PC-9 (cell line): ENCODE measurements around the gene LILRB4. TPM values are rescaled to one million over a fixed set of nuclear protein-coding genes. Genes with fewer than 3 reads are reported as not detected.

ENCODE experiments used
- BruUV-seq: library from RNA; stranded (reverse); fragments of 400-500 nt; replicated peaks from 2 replicates; lab custom pipeline; 2021; lab: Mats Ljungman, UMichigan
- CTCF ChIA-PET: fragments of 300-600 bp; sonication (Branson Sonifier 250); formaldehyde crosslinking; loops from one replicate; lab custom pipeline; 2022; ENCODE audit warnings: antibody characterized with exemption; lab: Charles Lee
- POLR2A ChIA-PET: fragments of 300-600 bp; sonication (Branson Sonifier 250); formaldehyde crosslinking; loops from one replicate; lab custom pipeline; 2022; ENCODE audit warnings: antibody characterized with exemption; ENCODE audit not compliant: unreplicated experiment; lab: Charles Lee
- DNase-seq, 2 experiments: peaks; one replicate each; pipeline versions ENCODE4 v3.0.0 to v3.0.0-alpha.2; 2015 to 2022; ENCODE audit warnings: mixed read lengths in 1 of 2
- H2AFZ ChIP-seq: fragments of 200-600 bp; sonication (generic); 2 replicates; pipeline ENCODE4 v1.8.1; 2017; ENCODE audit warnings: antibody characterized with exemption
- H3F3A ChIP-seq: fragments of 200-600 bp; sonication (generic); 2 replicates; pipeline ENCODE4 v1.8.1; 2017; ENCODE audit warnings: antibody characterized with exemption, mild to moderate bottlenecking, low read depth; ENCODE audit not compliant: insufficient read depth
- H3K27ac ChIP-seq: fragments of 200-600 bp; sonication (generic); 2 replicates; pipeline ENCODE4 v1.6.1; 2016; ENCODE audit warnings: mixed run types
- H3K27me3 ChIP-seq: fragments of 200-600 bp; sonication (generic); 2 replicates; pipeline ENCODE4 v1.6.1; 2016; ENCODE audit warnings: low read depth, mixed run types; ENCODE audit not compliant: insufficient read depth
- H3K36me3 ChIP-seq: fragments of 200-600 bp; sonication (generic); 2 replicates; pipeline ENCODE4 v1.6.1; 2016; ENCODE audit warnings: low read depth, mixed run types
- H3K4me1 ChIP-seq: fragments of 200-600 bp; sonication (generic); replicated peaks from 2 replicates; pipeline ENCODE4 v1.6.1; 2016; ENCODE audit warnings: mixed run types; ENCODE audit not compliant: insufficient read depth
- H3K4me2 ChIP-seq: fragments of 200-600 bp; sonication (generic); 2 replicates; pipeline ENCODE4 v1.6.1; 2017; ENCODE audit warnings: mixed run types
- H3K4me3 ChIP-seq: fragments of 200-600 bp; sonication (generic); 2 replicates; pipeline ENCODE4 v1.6.1; 2016; ENCODE audit warnings: mixed run types
- H3K79me2 ChIP-seq: fragments of 200-600 bp; sonication (generic); 2 replicates; pipeline ENCODE4 v1.6.1; 2017; ENCODE audit warnings: low read depth, mixed run types
- H3K9me2 ChIP-seq: fragments of 200-600 bp; sonication (generic); 2 replicates; pipeline ENCODE4 v1.8.1; 2017; ENCODE audit warnings: mild to moderate bottlenecking; ENCODE audit not compliant: insufficient read depth
- H3K9me3 ChIP-seq: fragments of 200-600 bp; sonication (generic); 2 replicates; pipeline ENCODE4 v1.8.1; 2016; ENCODE audit warnings: low read depth; ENCODE audit not compliant: insufficient read depth
- H4K20me1 ChIP-seq: fragments of 200-600 bp; sonication (generic); 2 replicates; pipeline ENCODE4 v1.8.1; 2017; ENCODE audit not compliant: insufficient read depth
- CTCF ChIP-seq: fragments of 200-600 bp; sonication (generic); conservative IDR thresholded peaks from 2 replicates; pipeline ENCODE4 v1.6.1; 2017; ENCODE audit warnings: mixed run types, antibody characterized with exemption, mild to moderate bottlenecking, moderate library complexity
- EZH2 ChIP-seq: fragments of 200-600 bp; sonication (generic); IDR thresholded peaks from 2 replicates; pipeline ENCODE4 v1.8.0; 2017; ENCODE audit warnings: antibody characterized with exemption, low read depth
- intact Hi-C: fragments of 100-400 bp; cut with micrococcal nuclease; formaldehyde crosslinking; loops from one replicate; pipeline ENCODE4 v1.10.0; 2022; ENCODE audit not compliant: unreplicated experiment
- total RNA-seq: library from RNA; stranded (reverse); gene quantifications from 2 replicates; pipeline ENCODE4 v1.2.3, GENCODE V29; 2021

LILRB4 gene
- total RNA-seq, 1 experiment from 2014 or later, result not detected

- Histone ChIP-seq H3F3A (no peaks in the 10 kb centered on the region), H3K9me3 (no peaks in the 10 kb centered on the region), H3K4me1 (no peaks in the 10 kb centered on the region), H3K4me3 (no peak overlapping the region), H2AFZ (no peak overlapping the region), H3K79me2 (no peaks in the 10 kb centered on the region), H3K4me2 (no peak overlapping the region), H3K27me3 (peaks cover 81% of the 10 kb centered on the region), H4K20me1 (no peaks in the 10 kb centered on the region), H3K27ac (no peak overlapping the region), H3K36me3 (no peaks in the 10 kb centered on the region), H3K9me2 (no peaks in the 10 kb centered on the region; the same call in 1 of the 2 replicates)
- POLR2A ChIA-PET, result no interaction called here
- DNase-seq, result no peak
- TF ChIP-seq CTCF (no peak), EZH2 (no peak)
- BruUV-seq, result no TSS peak
- intact Hi-C loops, result no loop called here
- CTCF ChIA-PET, result no interaction called here
Measured at GRCh38 chr19:54692298-54692615, 29.5 kb downstream of the LILRB4 start.

- Histone ChIP-seq H3F3A (no peaks in the 10 kb centered on the region), H3K27me3 (peaks cover 81% of the 10 kb centered on the region), H2AFZ (no peak overlapping the region), H3K36me3 (no peaks in the 10 kb centered on the region), H3K4me1 (no peaks in the 10 kb centered on the region), H4K20me1 (no peaks in the 10 kb centered on the region), H3K4me3 (no peak overlapping the region), H3K9me3 (no peaks in the 10 kb centered on the region), H3K27ac (no peak overlapping the region), H3K4me2 (no peak overlapping the region), H3K9me2 (no peaks in the 10 kb centered on the region; the same call in 1 of the 2 replicates), H3K79me2 (no peaks in the 10 kb centered on the region)
- CTCF ChIA-PET, result no interaction called here
- TF ChIP-seq EZH2, result no peak
- no peak for TF ChIP-seq CTCF
- POLR2A ChIA-PET, result no interaction called here
- intact Hi-C loops, result no loop called here
- peak in 1 of 2 experiments; percentile 11 for DNase-seq
- no TSS peak for BruUV-seq
Measured at GRCh38 chr19:54694648-54695047, 31.9 kb downstream of the LILRB4 start.

- intact Hi-C loops, result no loop called here
- Histone ChIP-seq H3K4me1 (no peaks in the 10 kb centered on the region), H3K4me3 (no peak overlapping the region), H3K9me3 (no peaks in the 10 kb centered on the region), H3K79me2 (no peaks in the 10 kb centered on the region), H3K27me3 (peaks cover 85% of the 10 kb centered on the region), H3K9me2 (no peaks in the 10 kb centered on the region; the same call in 1 of the 2 replicates), H3K36me3 (no peaks in the 10 kb centered on the region), H4K20me1 (no peaks in the 10 kb centered on the region), H3F3A (no peaks in the 10 kb centered on the region), H3K27ac (no peak overlapping the region), H3K4me2 (no peak overlapping the region), H2AFZ (no peak overlapping the region)
- ChIA-PET POLR2A (no interaction called here), CTCF (no interaction called here)
- TF ChIP-seq CTCF (no peak), EZH2 (no peak)
- BruUV-seq, result no TSS peak
- DNase-seq, result peak in 1 of 2 experiments; percentile 8
Measured at GRCh38 chr19:54696117-54696548, 33.3 kb downstream of the LILRB4 start.
